Stomach (tissue), 4 donors: ENCODE measurements around the gene PODXL2.

ENCODE experiments used
- POLR2A ChIP-seq, 4 donors: fragments of 450-650 bp; IDR thresholded peaks; one replicate each; pipeline ENCODE4 v1.6.1; 2016; ENCODE audit warnings: antibody characterized with exemption in 4 of 4, control low read depth in 2 of 4, mild to moderate bottlenecking in 1 of 4, moderate library complexity in 1 of 4
- POLR2AphosphoS5 ChIP-seq, 3 donors: sonication (generic); formaldehyde crosslinking; IDR thresholded peaks; one replicate each; pipeline ENCODE4 v1.6.1; 2016; ENCODE audit warnings: antibody characterized with exemption in 3 of 3
- TF ChIP-seq, protein P1 (sequence below), 7 experiments: fragments of 450-650 bp in 4 of 7; fragments of 200-600 bp in 3 of 7; sonication (generic) in 3 of 7; IDR thresholded peaks; one replicate each; pipeline ENCODE4 v1.5.1; 2016 to 2019; ENCODE audit warnings: antibody characterized with exemption in 7 of 7, control low read depth in 2 of 7, mild to moderate bottlenecking in 1 of 7

DNA sequence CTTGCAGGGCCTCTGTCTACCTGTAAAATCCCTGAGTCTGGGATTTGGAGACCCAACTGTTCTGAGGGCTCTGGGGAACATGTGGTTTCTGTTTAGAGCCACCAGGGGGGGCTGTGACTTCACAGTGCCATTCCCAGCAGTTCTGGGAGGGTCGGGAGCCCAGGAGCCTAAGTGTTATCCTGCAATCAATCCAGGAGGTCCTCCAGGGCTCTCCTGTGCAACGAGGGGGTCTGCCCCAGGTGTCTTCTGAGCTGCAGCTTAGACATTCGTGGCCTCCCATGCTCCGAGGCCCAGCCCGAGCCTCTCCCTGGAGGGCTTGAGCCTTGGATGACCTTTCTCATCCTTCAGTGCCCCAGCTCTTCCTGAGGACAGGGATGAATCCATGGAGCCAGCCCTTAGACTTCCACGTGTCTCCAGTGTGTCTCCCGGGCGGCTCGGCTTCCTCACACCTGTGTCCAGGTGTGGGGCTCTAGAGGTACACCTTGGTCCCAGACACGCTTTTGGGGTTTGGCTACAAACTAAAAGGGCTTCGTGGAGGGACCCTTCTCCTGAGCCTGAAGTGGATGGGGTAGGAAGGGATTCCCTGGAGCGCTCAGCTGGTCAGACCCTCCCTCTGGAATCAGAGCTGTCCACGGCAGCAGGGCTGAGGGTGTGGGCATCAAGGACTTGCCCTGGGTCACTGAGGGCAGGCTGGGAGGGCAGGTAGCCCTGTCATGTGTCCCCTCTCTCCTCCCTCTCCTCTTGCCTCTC, 23.4 kb downstream of the PODXL2 start:
- no peak for TF ChIP-seq POLR2AphosphoS5 (IDR thresholded peaks at IDR 0.05)
- TF ChIP-seq, protein P1, sequence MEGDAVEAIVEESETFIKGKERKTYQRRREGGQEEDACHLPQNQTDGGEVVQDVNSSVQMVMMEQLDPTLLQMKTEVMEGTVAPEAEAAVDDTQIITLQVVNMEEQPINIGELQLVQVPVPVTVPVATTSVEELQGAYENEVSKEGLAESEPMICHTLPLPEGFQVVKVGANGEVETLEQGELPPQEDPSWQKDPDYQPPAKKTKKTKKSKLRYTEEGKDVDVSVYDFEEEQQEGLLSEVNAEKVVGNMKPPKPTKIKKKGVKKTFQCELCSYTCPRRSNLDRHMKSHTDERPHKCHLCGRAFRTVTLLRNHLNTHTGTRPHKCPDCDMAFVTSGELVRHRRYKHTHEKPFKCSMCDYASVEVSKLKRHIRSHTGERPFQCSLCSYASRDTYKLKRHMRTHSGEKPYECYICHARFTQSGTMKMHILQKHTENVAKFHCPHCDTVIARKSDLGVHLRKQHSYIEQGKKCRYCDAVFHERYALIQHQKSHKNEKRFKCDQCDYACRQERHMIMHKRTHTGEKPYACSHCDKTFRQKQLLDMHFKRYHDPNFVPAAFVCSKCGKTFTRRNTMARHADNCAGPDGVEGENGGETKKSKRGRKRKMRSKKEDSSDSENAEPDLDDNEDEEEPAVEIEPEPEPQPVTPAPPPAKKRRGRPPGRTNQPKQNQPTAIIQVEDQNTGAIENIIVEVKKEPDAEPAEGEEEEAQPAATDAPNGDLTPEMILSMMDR (IDR thresholded peaks at IDR 0.05) = peak in 5 of 7 experiments; percentile 26 to 82 (median 74)
- no peak for TF ChIP-seq POLR2A (IDR thresholded peaks at IDR 0.05)
